Measurements from ENCODE around the gene JAZF1.

JAZF1 gene

GRCh38 chr7:27839099-27839498, 341.5 kb downstream of the JAZF1 start:
- Histone ChIP-seq H3K4me2 (ENCODE audit: low read length) (no peak overlapping the region), H3K9me3 (ENCODE audit: low read length) (no peaks in the 10 kb centered on the region), H3K27me3 (ENCODE audit: insufficient read depth, low read length) (no peaks in the 10 kb centered on the region), H3K4me1 (ENCODE audit: insufficient read depth, low read length, severe bottlenecking) (peaks cover 15% of the 10 kb centered on the region), H3F3A (ENCODE audit: insufficient read depth, low read length) (no peaks in the 10 kb centered on the region), H3K27ac (ENCODE audit: low read depth, low read length, poor library complexity, severe bottlenecking) (no peak overlapping the region), H2AFZ (ENCODE audit: low read length) (no peak overlapping the region), H3K9me2 (ENCODE audit: low read depth, low read length) (no peaks in the 10 kb centered on the region), H3K4me3 (ENCODE audit: low read depth, low read length, poor library complexity, severe bottlenecking) (no peak overlapping the region), H3K79me2 (ENCODE audit: insufficient read depth, low read length) (no peaks in the 10 kb centered on the region), H4K20me1 (ENCODE audit: insufficient read depth, low read length) (no peaks in the 10 kb centered on the region), H3K9ac (ENCODE audit: low read length) (no peak overlapping the region), H3K36me3 (ENCODE audit: insufficient read depth, low read length) (peaks cover 15% of the 10 kb centered on the region)
- no peak for TF ChIP-seq CTCF (IDR thresholded peaks at IDR 0.05; ENCODE audit: low read length)
- TF ChIP-seq EZH2 (IDR thresholded peaks at IDR 0.05; ENCODE audit: borderline replicate concordance, low read length), result no peak

GRCh38 chr7:27836536-27836935, 344.1 kb downstream of the JAZF1 start:
- no peaks in the 10 kb centered on the region for H3K79me2 ChIP-seq (ENCODE audit: insufficient read depth, low read length)
- H3K27ac ChIP-seq (ENCODE audit: low read depth, low read length, poor library complexity, severe bottlenecking), result no peak overlapping the region
- H3K4me1 ChIP-seq (ENCODE audit: insufficient read depth, low read length, severe bottlenecking), result peaks cover 6% of the 10 kb centered on the region
- H3K9me2 ChIP-seq (ENCODE audit: low read depth, low read length), result no peaks in the 10 kb centered on the region
- H3K9ac ChIP-seq (ENCODE audit: low read length), result no peak overlapping the region
- no peaks in the 10 kb centered on the region for H3F3A ChIP-seq (ENCODE audit: insufficient read depth, low read length)
- no peaks in the 10 kb centered on the region for H3K9me3 ChIP-seq (ENCODE audit: low read length)
- no peaks in the 10 kb centered on the region for H4K20me1 ChIP-seq (ENCODE audit: insufficient read depth, low read length)
- peaks cover 30% of the 10 kb centered on the region for H3K36me3 ChIP-seq (ENCODE audit: insufficient read depth, low read length)
- no peaks in the 10 kb centered on the region for H3K27me3 ChIP-seq (ENCODE audit: insufficient read depth, low read length)
- TF ChIP-seq EZH2 (IDR thresholded peaks at IDR 0.05; ENCODE audit: borderline replicate concordance, low read length), result no peak
- TF ChIP-seq CTCF (IDR thresholded peaks at IDR 0.05; ENCODE audit: low read length), result no peak
- no peak overlapping the region for H3K4me2 ChIP-seq (ENCODE audit: low read length)
- no peak overlapping the region for H2AFZ ChIP-seq (ENCODE audit: low read length)
- no peak overlapping the region for H3K4me3 ChIP-seq (ENCODE audit: low read depth, low read length, poor library complexity, severe bottlenecking)

DNA sequence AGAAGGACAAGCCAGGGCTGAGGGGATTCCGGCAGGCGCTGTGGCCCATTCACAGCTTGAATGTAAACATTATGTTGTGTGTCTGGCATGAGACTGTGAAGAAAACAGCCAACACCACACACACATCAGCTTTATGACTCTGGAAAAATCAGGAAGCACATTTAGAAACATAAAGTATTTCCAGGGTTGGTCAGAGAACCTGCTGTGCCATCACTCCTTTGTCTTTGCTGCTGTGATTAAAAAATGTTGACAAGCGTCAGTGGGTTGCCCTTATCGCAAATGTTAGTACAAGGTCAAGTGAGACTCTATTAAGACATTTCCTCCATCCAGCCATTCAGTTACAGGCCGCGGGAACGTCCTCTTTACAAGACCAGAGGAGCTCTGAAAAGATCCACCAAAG, 345.2 kb downstream of the JAZF1 start:
- H2AFZ ChIP-seq (ENCODE audit: low read length), result no peak overlapping the region
- H3K27ac ChIP-seq (ENCODE audit: low read depth, low read length, poor library complexity, severe bottlenecking), result no peak overlapping the region
- peaks cover 35% of the 10 kb centered on the region for H3K36me3 ChIP-seq (ENCODE audit: insufficient read depth, low read length)
- no peaks in the 10 kb centered on the region for H4K20me1 ChIP-seq (ENCODE audit: insufficient read depth, low read length)
- no peaks in the 10 kb centered on the region for H3F3A ChIP-seq (ENCODE audit: insufficient read depth, low read length)
- no peaks in the 10 kb centered on the region for H3K9me3 ChIP-seq (ENCODE audit: low read length)
- no peaks in the 10 kb centered on the region for H3K9me2 ChIP-seq (ENCODE audit: low read depth, low read length)
- TF ChIP-seq EZH2 (IDR thresholded peaks at IDR 0.05; ENCODE audit: borderline replicate concordance, low read length) (no peak), CTCF (IDR thresholded peaks at IDR 0.05; ENCODE audit: low read length) (no peak)
- no peak overlapping the region for H3K4me3 ChIP-seq (ENCODE audit: low read depth, low read length, poor library complexity, severe bottlenecking)
- H3K4me2 ChIP-seq (ENCODE audit: low read length), result no peak overlapping the region
- peaks cover 4% of the 10 kb centered on the region for H3K4me1 ChIP-seq (ENCODE audit: insufficient read depth, low read length, severe bottlenecking)
- no peaks in the 10 kb centered on the region for H3K79me2 ChIP-seq (ENCODE audit: insufficient read depth, low read length)
- H3K9ac ChIP-seq (ENCODE audit: low read length), result no peak overlapping the region
- H3K27me3 ChIP-seq (ENCODE audit: insufficient read depth, low read length), result no peaks in the 10 kb centered on the region

All from OCI-LY1 (cell line).